ENCODE results near the gene TAAR2. TPM values are rescaled to one million over a fixed set of nuclear protein-coding genes. Genes with fewer than 3 reads are reported as not detected.

Gene TAAR2
- total and polyA plus RNA-seq, 11 donors, result not detected

GRCh38 chr6:132661906-132662305 is 37.8 kb upstream of the TAAR2 start:
- no peaks in the 10 kb centered on the region for H3K4me1 ChIP-seq

GRCh38 chr6:132659082-132659481 is 35.0 kb upstream of the TAAR2 start, which contains the start of gene TAAR1:
Gene TAAR1, minus strand, starts transcription at chr6:132659182. Its CDS starts 13,179 bp downstream, at chr6:132646003.
- H3K4me1 ChIP-seq, result no peaks in the 10 kb centered on the region
- no peak within 1 kb of the TSS for H3K27ac ChIP-seq
- ATAC-seq (no peak), DNase-seq (no peak)
- H3K4me3 ChIP-seq, result no peak within 1 kb of the TSS
- no peaks in the 10 kb centered on the region for H3K9me3 ChIP-seq
- TF ChIP-seq POLR2A (IDR thresholded peaks at IDR 0.05) (no peak), CTCF (IDR thresholded peaks at IDR 0.05) (no peak)
- WGBS, 4 donors, result 78 to 95% (median 92%) methylated on average over 3 of the region's 3 CpGs
- H3K27me3 ChIP-seq, result no peaks in the 10 kb centered on the region
- intact Hi-C loops (cut with DNase I), result no loop called here
- H3K36me3 ChIP-seq, result no peaks in the 10 kb centered on the region

More at GRCh38 chr6:132661906-132662305, 37.8 kb upstream of the TAAR2 start:
- DNase-seq, result no peak
- H3K4me3 ChIP-seq, result no peak overlapping the region
- TF ChIP-seq POLR2A (IDR thresholded peaks at IDR 0.05) (no peak), CTCF (IDR thresholded peaks at IDR 0.05) (no peak)
- peaks cover 0 to 6% (median 0%) of the 10 kb centered on the region in 12 donors for H3K9me3 ChIP-seq
- ATAC-seq, result no peak
- 83 to 88% (median 86%) methylated on average over 4 of the region's 4 CpGs for WGBS, 4 donors
- H3K27ac ChIP-seq, result no peak overlapping the region
- intact Hi-C loops (cut with DNase I), result loop anchor here in 3 of 10 donors (10.0 kb wide), 3 partner anchors 103 to 893 kb away; partner anchors contain the start of gene TAAR9 (in 1 of the 3)
- H3K27me3 ChIP-seq, result no peaks in the 10 kb centered on the region
- no peaks in the 10 kb centered on the region for H3K36me3 ChIP-seq

GRCh38 chr6:132651062-132651461 is 27.0 kb upstream of the TAAR2 start:
- Histone ChIP-seq H3K4me1 (peaks cover 0 to 3% (median 0%) of the 10 kb centered on the region in 12 donors), H3K27ac (no peak overlapping the region), H3K27me3 (no peaks in the 10 kb centered on the region), H3K4me3 (no peak overlapping the region), H3K36me3 (no peaks in the 10 kb centered on the region), H3K9me3 (no peaks in the 10 kb centered on the region)
- WGBS, 4 donors, result 62 to 72% (median 67%) methylated on average over 3 of the region's 3 CpGs
- ATAC-seq (no peak), DNase-seq (no peak)
- intact Hi-C loops (cut with DNase I), result no loop called here
- TF ChIP-seq CTCF (IDR thresholded peaks at IDR 0.05) (no peak), POLR2A (IDR thresholded peaks at IDR 0.05) (no peak)

- no peaks in the 10 kb centered on the region for H3K36me3 ChIP-seq
- peaks cover 0 to 3% (median 0%) of the 10 kb centered on the region in 12 donors for H3K4me1 ChIP-seq
- no peaks in the 10 kb centered on the region for H3K27me3 ChIP-seq
- ATAC-seq (no peak), DNase-seq (no peak)
- no peaks in the 10 kb centered on the region for H3K9me3 ChIP-seq
- no peak overlapping the region for H3K4me3 ChIP-seq
- H3K27ac ChIP-seq, result no peak overlapping the region
- TF ChIP-seq CTCF (IDR thresholded peaks at IDR 0.05), result no peak
- no peak for TF ChIP-seq POLR2A (IDR thresholded peaks at IDR 0.05)
- intact Hi-C loops (cut with DNase I), result no loop called here
- 71 to 83% (median 78%) methylated on average over 1 of the region's 1 CpG for WGBS, 4 donors
These were observed 26.4 kb upstream of the TAAR2 start for GRCh38 chr6:132650429-132650828.
